H1 (cell line): ENCODE results near the gene SCN4A. TPM values are rescaled to one million over a fixed set of nuclear protein-coding genes. Genes with fewer than 3 reads are reported as not detected.

Source experiments
- CTCF ChIA-PET: fragments of 300-600 bp; sonication (Branson Sonifier 250); formaldehyde crosslinking; loops from one replicate; lab custom pipeline; 2021; ENCODE audit not compliant: partially characterized antibody; lab: Charles Lee
- POLR2A ChIA-PET: fragments of 300-600 bp; sonication (Branson Sonifier 250); formaldehyde crosslinking; loops from one replicate; lab custom pipeline; 2021; ENCODE audit warnings: inconsistent platforms; ENCODE audit not compliant: partially characterized antibody; lab: Charles Lee
- DNase-seq, 2 experiments: peaks; one replicate each; pipeline versions ENCODE4 v3.0.0 to v3.0.0-alpha.2; 2010 to 2022; ENCODE audit warnings: low spot score in 2 of 2, low read depth in 1 of 2, mixed read lengths in 1 of 2
- FAIRE-seq: peaks from 2 replicates; lab custom pipeline; 2011; peaks lifted over from hg19 to GRCh38; lab: Jason Lieb, UNC
- H2AFZ ChIP-seq: 2 replicates; pipeline ENCODE4 v1.8.1; 2012; ENCODE audit warnings: low read length, inconsistent platforms
- H2AK5ac ChIP-seq: 2 replicates; pipeline ENCODE4 v1.6.1; 2013; ENCODE audit warnings: low read depth, low read length
- H2BK120ac ChIP-seq: replicated peaks from 2 replicates; pipeline ENCODE3; 2013; ENCODE audit warnings: low read depth, low read length, inconsistent platforms
- H2BK12ac ChIP-seq: 2 replicates; pipeline ENCODE4 v1.6.1; 2013; ENCODE audit warnings: low read depth, low read length
- H2BK15ac ChIP-seq: 2 replicates; pipeline ENCODE4 v1.6.1; 2013; ENCODE audit warnings: low read length
- H2BK20ac ChIP-seq: 2 replicates; pipeline ENCODE4 v1.6.1; 2013; ENCODE audit warnings: low read length
- H2BK5ac ChIP-seq: 2 replicates; pipeline ENCODE4 v1.6.1; 2013; ENCODE audit warnings: low read depth, low read length
- H3K14ac ChIP-seq: 2 replicates; pipeline ENCODE4 v1.6.1; 2013; ENCODE audit warnings: inconsistent platforms; ENCODE audit not compliant: insufficient read length
- H3K18ac ChIP-seq: 2 replicates; pipeline ENCODE4 v1.6.1; 2013; ENCODE audit warnings: low read length; ENCODE audit errors: extremely low read depth
- H3K23ac ChIP-seq: 2 replicates; pipeline ENCODE4 v1.6.1; 2013; ENCODE audit warnings: inconsistent platforms; ENCODE audit not compliant: insufficient read length
- H3K23me2 ChIP-seq: 2 replicates; pipeline ENCODE4 v1.6.1; 2013; ENCODE audit warnings: low read depth, low read length
- H3K27ac ChIP-seq: 2 replicates; pipeline ENCODE4 v1.6.1; 2011; ENCODE audit warnings: low read depth, low read length, inconsistent platforms
- H3K27me3 ChIP-seq, 4 experiments: replicated peaks in 1 of 4; 1 replicate in 1 of 4; 2 replicates in 3 of 4; pipeline versions ENCODE4 v1.6.1 to v1.8.1; 2011 to 2013; ENCODE audit warnings: low read length in 3 of 4, mild to moderate bottlenecking in 3 of 4, inconsistent platforms in 2 of 4, mixed read lengths in 2 of 4, moderate library complexity in 1 of 4; ENCODE audit not compliant: control insufficient read depth in 3 of 4, insufficient read depth in 3 of 4; ENCODE audit errors: extremely low read depth in 1 of 4
- H3K36me3 ChIP-seq, 4 experiments: 2 replicates each; pipeline versions ENCODE4 v1.6.1 to v1.8.1; 2011 to 2013; ENCODE audit warnings: mild to moderate bottlenecking in 4 of 4, low read length in 3 of 4, moderate library complexity in 2 of 4, control low read depth in 1 of 4, inconsistent platforms in 1 of 4; ENCODE audit not compliant: insufficient read depth in 4 of 4, control insufficient read depth in 2 of 4
- H3K4ac ChIP-seq: replicated peaks from 2 replicates; pipeline ENCODE3; 2013; ENCODE audit warnings: low read length, low read depth, mixed read lengths, inconsistent platforms; ENCODE audit not compliant: insufficient read length
- H3K4me1 ChIP-seq, 4 experiments: replicated peaks in 1 of 4; 1 replicate in 1 of 4; 2 replicates in 3 of 4; pipeline versions ENCODE4 v1.6.1 to v1.8.1; 2011 to 2013; ENCODE audit warnings: low read length in 3 of 4, inconsistent platforms in 2 of 4, mixed read lengths in 1 of 4; ENCODE audit not compliant: insufficient read depth in 4 of 4, control insufficient read depth in 3 of 4
- H3K4me2 ChIP-seq, 2 experiments: 2 replicates each; pipeline versions ENCODE4 v1.6.1 to v1.8.1; 2011 to 2013; ENCODE audit warnings: low read depth in 2 of 2, low read length in 2 of 2, control low read depth in 1 of 2, inconsistent platforms in 1 of 2, mild to moderate bottlenecking in 1 of 2; ENCODE audit not compliant: insufficient read depth in 1 of 2
- H3K4me3 ChIP-seq, 4 experiments: fragments of 200-600, 300-600 bp in 1 of 4; sonication (generic), shearing (Covaris generic), sonication (Bioruptor Twin) in 1 of 4; 2 replicates each; pipeline versions ENCODE4 v1.5.1 to v1.8.1; 2011 to 2016; ENCODE audit warnings: low read length in 4 of 4, low read depth in 3 of 4, control low read depth in 2 of 4, inconsistent platforms in 2 of 4, mild to moderate bottlenecking in 2 of 4, mixed read lengths in 1 of 4, moderate library complexity in 1 of 4; ENCODE audit not compliant: insufficient read depth in 2 of 4; ENCODE audit errors: extremely low read depth in 1 of 4
- H3K56ac ChIP-seq: replicated peaks from 2 replicates; pipeline ENCODE3; 2013; ENCODE audit warnings: low read depth, mild to moderate bottlenecking, mixed read lengths, low read length, inconsistent platforms; ENCODE audit not compliant: insufficient read length
- H3K79me1 ChIP-seq: 2 replicates; pipeline ENCODE4 v1.6.1; 2013; ENCODE audit warnings: low read depth, low read length, control low read depth
- H3K79me2 ChIP-seq, 2 experiments: 2 replicates each; pipeline versions ENCODE4 v1.6.1 to v1.8.1; 2012 to 2013; ENCODE audit warnings: low read length in 2 of 2, mild to moderate bottlenecking in 2 of 2, inconsistent platforms in 1 of 2; ENCODE audit not compliant: insufficient read depth in 2 of 2, control insufficient read depth in 1 of 2
- H3K9ac ChIP-seq, 4 experiments: replicated peaks in 1 of 4; 1 replicate in 1 of 4; 2 replicates in 3 of 4; pipeline versions ENCODE4 v1.6.1 to v1.8.1; 2011 to 2013; ENCODE audit warnings: low read depth in 3 of 4, low read length in 3 of 4, control low read depth in 2 of 4, mild to moderate bottlenecking in 2 of 4, moderate library complexity in 2 of 4, inconsistent platforms in 1 of 4; ENCODE audit errors: extremely low read depth in 1 of 4
- H3K9me3 ChIP-seq, 2 experiments: 2 replicates each; pipeline versions ENCODE4 v1.6.1 to v1.8.1; 2012 to 2013; ENCODE audit warnings: mild to moderate bottlenecking in 2 of 2, moderate library complexity in 2 of 2, control low read depth in 1 of 2, inconsistent platforms in 1 of 2, low read depth in 1 of 2, low read length in 1 of 2, mixed read lengths in 1 of 2; ENCODE audit not compliant: insufficient read depth in 2 of 2
- H4K20me1 ChIP-seq, 2 experiments: replicated peaks in 1 of 2; 2 replicates each; pipeline versions ENCODE3 to v1.8.1; 2011 to 2013; ENCODE audit warnings: inconsistent platforms in 2 of 2, low read length in 2 of 2, mild to moderate bottlenecking in 1 of 2; ENCODE audit not compliant: insufficient read depth in 2 of 2, control insufficient read depth in 1 of 2
- H4K5ac ChIP-seq: 2 replicates; pipeline ENCODE4 v1.6.1; 2013; ENCODE audit warnings: low read length, low read depth, mixed read lengths, inconsistent platforms; ENCODE audit not compliant: insufficient read length
- H4K8ac ChIP-seq: 2 replicates; pipeline ENCODE4 v1.8.0; 2013; ENCODE audit warnings: mild to moderate bottlenecking, moderate library complexity, low read length, inconsistent platforms; ENCODE audit not compliant: insufficient read depth; ENCODE audit errors: extremely low read depth
- H4K91ac ChIP-seq: replicated peaks from 2 replicates; pipeline ENCODE3; 2013; ENCODE audit warnings: low read length, mixed read lengths, inconsistent platforms; ENCODE audit not compliant: insufficient read length
- BACH1 ChIP-seq: IDR thresholded peaks from 2 replicates; pipeline ENCODE4 v1.6.1; 2012; ENCODE audit warnings: low read length, improper control_type of control experiment
- BRCA1 ChIP-seq: IDR thresholded peaks from 2 replicates; pipeline ENCODE4 v1.6.1; 2012; ENCODE audit warnings: low read depth, low read length, improper control_type of control experiment
- CHD1 ChIP-seq: IDR thresholded peaks from 2 replicates; pipeline ENCODE4 v1.6.1; 2012; ENCODE audit warnings: low read depth, low read length, improper control_type of control experiment
- CHD2 ChIP-seq: IDR thresholded peaks from 2 replicates; pipeline ENCODE4 v1.6.1; 2012; ENCODE audit warnings: low read length, improper control_type of control experiment
- CREB1 ChIP-seq: IDR thresholded peaks from 2 replicates; pipeline ENCODE4 v1.6.1; 2012; ENCODE audit warnings: inconsistent platforms
- E2F6 ChIP-seq: IDR thresholded peaks from 2 replicates; pipeline ENCODE4 v1.6.1; 2012; ENCODE audit warnings: inconsistent platforms
- EP300 ChIP-seq, 2 experiments: IDR thresholded peaks; 1 replicate in 1 of 2; 2 replicates in 1 of 2; pipeline ENCODE4 v1.6.1; 2011 to 2012; ENCODE audit warnings: low read depth in 2 of 2, low read length in 2 of 2, mild to moderate bottlenecking in 2 of 2, borderline replicate concordance in 1 of 2, inconsistent platforms in 1 of 2, moderate library complexity in 1 of 2
- FOSL1 ChIP-seq: IDR thresholded peaks from 2 replicates; pipeline ENCODE4 v1.6.1; 2011; ENCODE audit warnings: mild to moderate bottlenecking, low read depth, low read length, moderate library complexity; ENCODE audit not compliant: insufficient read depth
- JUN ChIP-seq: IDR thresholded peaks from 2 replicates; pipeline ENCODE4 v1.6.1; 2011; ENCODE audit warnings: low read depth, mild to moderate bottlenecking, improper control_type of control experiment, low read length
- NRF1 ChIP-seq: IDR thresholded peaks from 2 replicates; pipeline ENCODE4 v1.6.1; 2011; ENCODE audit warnings: mild to moderate bottlenecking, low read depth, low read length, improper control_type of control experiment
- POLR2A ChIP-seq, 2 experiments: IDR thresholded peaks; 1 replicate in 1 of 2; 2 replicates in 1 of 2; pipeline ENCODE4 v1.6.1; 2011; ENCODE audit warnings: low read depth in 2 of 2, low read length in 2 of 2, mild to moderate bottlenecking in 2 of 2; ENCODE audit errors: control extremely low read depth in 1 of 2
- RFX5 ChIP-seq: IDR thresholded peaks from 2 replicates; pipeline ENCODE4 v1.6.1; 2011; ENCODE audit warnings: low read depth, low read length, improper control_type of control experiment, borderline replicate concordance
- RNF2 ChIP-seq: fragments of 200-900, 300-1000 bp; sonication (generic); IDR thresholded peaks from 2 replicates; pipeline ENCODE4 v1.7.1; 2016; ENCODE audit warnings: borderline replicate concordance, low read depth, mild to moderate bottlenecking, antibody characterized with exemption, low read length; ENCODE audit not compliant: poor library complexity, severe bottlenecking; ENCODE audit errors: missing control alignments
- WGBS, 2 experiments: shearing (Covaris generic) in 1 of 2; methylation state at CpG; one replicate each; pipeline versions ENCODE4 v1.1.6 to v1.1.7; 2013 to 2015; ENCODE audit warnings: low lambda C conversion rate in 2 of 2, mixed read lengths in 2 of 2, inconsistent platforms in 1 of 2, low coverage in 1 of 2, missing lambda C conversion rate in 1 of 2; ENCODE audit not compliant: insufficient replicate concordance in 2 of 2, insufficient coverage in 1 of 2, insufficient read length in 1 of 2; ENCODE audit errors: extremely low coverage in 1 of 2, missing lambda C conversion rate in 1 of 2; 5-methylcytosine and 5-hydroxymethylcytosine counted together
- polyA plus RNA-seq, 7 experiments: library from polyadenylated mRNA; depleted of rRNA in 3 of 7; stranded (reverse) in 5 of 7; unstranded in 2 of 7; fragments of >200 nt in 5 of 7; fragments of 200-250 nt in 2 of 7; gene quantifications; 1 replicate in 5 of 7; 2 replicates in 1 of 7; 4 replicates in 1 of 7; pipeline versions ENCODE4 v1.2.1 to v1.2.3, GENCODE V29; 2011 to 2013; ENCODE audit warnings: missing spikeins in 2 of 7, mixed read lengths in 2 of 7
- total RNA-seq: library from RNA; stranded (reverse); fragmentation: NEBNext Ultra II Directional; extraction: Animal tissue kit (Norgen Biotek cat#: 25700); gene quantifications from 2 replicates; pipeline ENCODE4 v1.2.1, GENCODE V29; 2021

Gene SCN4A
- total and polyA plus RNA-seq, 2 of the 8 experiments (the other 6 are each of a cell fraction or from before 2014, with no cell fraction given): 5.0 to 8.5 TPM

GRCh38 chr17:64003526-64004121 is 30.9 kb upstream of the SCN4A start:
- H3K14ac ChIP-seq: no peak overlapping the region
- no peak overlapping the region for H4K5ac ChIP-seq
- H3K4me1 ChIP-seq: peaks cover 0 to 12% (median 6%) of the 10 kb centered on the region in 4 experiments; a peak in 4 of 7 replicates
- no peak overlapping the region for H3K23ac ChIP-seq
- H3K27ac ChIP-seq: no peak overlapping the region
- DNase-seq (peak in 1 of 2 experiments; percentile 20), FAIRE-seq (no peak)
- no peak overlapping the region for H2BK20ac ChIP-seq
- H3K4ac ChIP-seq: no peak overlapping the region
- ChIA-PET CTCF (interaction anchor here (0.7 kb wide), 1 partner anchor 22 kb away, joined by 3 read pairs; no protein-coding TSS in a partner anchor), POLR2A (interaction anchor here (1.3 kb wide), 1 partner anchor 142 kb away, joined by 4 read pairs; no protein-coding TSS in a partner anchor)
- H3K4me3 ChIP-seq: no peak overlapping the region
- H4K91ac ChIP-seq: no peak overlapping the region
- no peaks in the 10 kb centered on the region for H3K79me1 ChIP-seq
- H3K9me3 ChIP-seq: no peaks in the 10 kb centered on the region
- H3K36me3 ChIP-seq: no peaks in the 10 kb centered on the region
- no peak overlapping the region for H3K18ac ChIP-seq
- H3K9ac ChIP-seq: no peak overlapping the region
- H2BK5ac ChIP-seq: no peak overlapping the region
- no peak overlapping the region for H2BK120ac ChIP-seq
- H2AFZ ChIP-seq: no peak overlapping the region
- H3K79me2 ChIP-seq: no peaks in the 10 kb centered on the region
- H4K20me1 ChIP-seq: peaks cover 0 to 5% of the 10 kb centered on the region in 2 experiments
- H2BK15ac ChIP-seq: no peak overlapping the region
- H4K8ac ChIP-seq: no peak overlapping the region; the same call in 1 of the 2 replicates
- no peak overlapping the region for H2BK12ac ChIP-seq
- H3K4me2 ChIP-seq: no peak overlapping the region
- H3K56ac ChIP-seq: no peak overlapping the region
- WGBS, 2 experiments: 83% methylated on average over 13 of the region's 13 CpGs; no CpG with 5 or more reads in 1 of the 2 experiments
- peaks cover 0 to 14% (median 8%) of the 10 kb centered on the region in 4 experiments; a peak in 4 of 7 replicates for H3K27me3 ChIP-seq
- H2AK5ac ChIP-seq: no peak overlapping the region
- H3K23me2 ChIP-seq: peaks cover 7% of the 10 kb centered on the region; the same call in 1 of the 2 replicates
- TF ChIP-seq RFX5 (no peak), NRF1 (no peak), RNF2 (no peak), BACH1 (no peak), CREB1 (no peak), JUN (no peak), POLR2A (IDR thresholded peaks at IDR 0.05; ENCODE audit: control extremely low read depth in 1 of 2, low read depth in 2 of 2, low read length in 2 of 2) (no peak), CHD2 (no peak), CHD1 (no peak), BRCA1 (no peak), FOSL1 (no peak), E2F6 (no peak), EP300 (IDR thresholded peaks at IDR 0.05; ENCODE audit: borderline replicate concordance in 1 of 2, low read depth in 2 of 2, low read length in 2 of 2) (no peak)
